Natural killer cell (primary cell): Measurements from ENCODE around the gene CCDC91. TPM values are rescaled to one million over a fixed set of nuclear protein-coding genes. Genes with fewer than 3 reads are reported as not detected.

Source experiments
- ATAC-seq, 3 donors: fragments of 150-1000 bp in 2 of 3; fragments of 200-7000 bp in 1 of 3; cut with Tn5 transposase; 1 replicate in 1 of 3; 2 replicates in 2 of 3; pipeline ENCODE4 v1.10.0; 2021; ENCODE audit warnings: mild to moderate bottlenecking in 2 of 3, moderate library complexity in 2 of 3
- DNase-seq, 2 donors: peaks; one replicate each; pipeline versions ENCODE4 v3.0.0 to v3.0.0-alpha.2; 2013 to 2021; ENCODE audit warnings: mixed read lengths in 1 of 2
- H3K27ac ChIP-seq: one replicate; pipeline ENCODE4 v1.5.1; 2013; ENCODE audit warnings: mild to moderate bottlenecking, low read length
- H3K27me3 ChIP-seq: one replicate; pipeline ENCODE4 v1.6.1; 2013; ENCODE audit warnings: low read length; ENCODE audit not compliant: control insufficient read depth, insufficient read depth
- H3K36me3 ChIP-seq: one replicate; pipeline ENCODE4 v1.6.1; 2013; ENCODE audit warnings: low read length; ENCODE audit not compliant: control insufficient read depth, insufficient read depth
- H3K4me1 ChIP-seq: one replicate; pipeline ENCODE4 v1.6.1; 2013; ENCODE audit warnings: low read length; ENCODE audit not compliant: control insufficient read depth, insufficient read depth
- H3K4me3 ChIP-seq: one replicate; pipeline ENCODE4 v1.5.1; 2013; ENCODE audit warnings: low read length
- H3K9me3 ChIP-seq: one replicate; pipeline ENCODE4 v1.6.1; 2013; ENCODE audit warnings: low read length; ENCODE audit not compliant: control insufficient read depth, insufficient read depth
- H3K27ac Mint-ChIP-seq, 2 donors: one replicate each; pipeline ENCODE4 v1.8.0; 2022; ENCODE audit warnings: mild to moderate bottlenecking in 2 of 2, mixed read lengths in 2 of 2, moderate library complexity in 1 of 2
- H3K27me3 Mint-ChIP-seq, 2 donors: one replicate each; pipeline ENCODE4 v1.8.0; 2022; ENCODE audit warnings: low read depth in 2 of 2, mixed read lengths in 2 of 2
- H3K36me3 Mint-ChIP-seq: one replicate; pipeline ENCODE4 v1.8.0; 2022; ENCODE audit warnings: mixed read lengths
- H3K4me1 Mint-ChIP-seq, 2 donors: one replicate each; pipeline ENCODE4 v1.8.0; 2022; ENCODE audit warnings: mixed read lengths in 2 of 2
- H3K4me3 Mint-ChIP-seq: one replicate; pipeline ENCODE4 v1.8.0; 2022; ENCODE audit warnings: mild to moderate bottlenecking, moderate library complexity, mixed read lengths
- H3K9me3 Mint-ChIP-seq, 2 donors: one replicate each; pipeline ENCODE4 v1.8.0; 2022; ENCODE audit warnings: mixed read lengths in 2 of 2
- WGBS: methylation state at CpG from one replicate; pipeline ENCODE4 v1.1.7; 2013; ENCODE audit warnings: missing lambda C conversion rate; ENCODE audit not compliant: insufficient coverage; 5-methylcytosine and 5-hydroxymethylcytosine counted together
- intact Hi-C: fragments of 100-400 bp; cut with micrococcal nuclease; formaldehyde crosslinking; loops from one replicate; pipeline ENCODE4 v1.14.2; 2022
- total RNA-seq, 4 donors: library from RNA; stranded (reverse); fragments of 120-200 nt in 1 of 4; gene quantifications; one replicate each; pipeline versions ENCODE4 v1.2.3 to v1.2.4, GENCODE V29; 2013 to 2022
- TF ChIP-seq, protein P1 (sequence below): fragments of 200-600 bp; IDR thresholded peaks from one replicate; pipeline ENCODE4 v1.8.0; 2022; ENCODE audit warnings: antibody characterized with exemption

Gene CCDC91
- total RNA-seq, 3 donors from 2014 or later (not counting 1 experiment from before 2014, with no cell fraction given): 48.8 to 65.8 (median 60.2) TPM

DNA sequence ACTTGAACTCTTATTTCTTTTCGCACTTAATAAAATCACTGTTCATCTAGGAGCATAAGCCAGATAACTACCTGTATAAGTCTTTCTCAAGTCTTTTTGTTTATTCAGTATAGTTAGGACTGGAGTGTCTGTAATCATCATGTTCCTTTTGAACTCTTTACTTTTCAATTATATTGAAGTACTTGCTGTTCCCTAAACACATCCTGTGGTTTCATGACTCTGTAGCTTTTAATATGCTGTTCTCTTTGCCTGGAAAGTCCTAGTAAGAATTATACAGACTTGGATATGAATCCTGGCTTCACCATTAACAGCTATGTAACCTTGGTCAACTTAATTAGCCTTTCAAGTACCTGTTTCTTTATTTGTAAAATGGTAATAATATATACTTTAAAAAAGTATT lies 88.2 kb downstream of the CCDC91 start:
- ATAC-seq (no peak), DNase-seq (no peak)
- Mint-ChIP-seq H3K4me3 (no peak overlapping the region), H3K36me3 (no peaks in the 10 kb centered on the region), H3K27ac (no peak overlapping the region), H3K27me3 (no peaks in the 10 kb centered on the region), H3K4me1 (peaks cover 6 to 11% of the 10 kb centered on the region in 2 donors), H3K9me3 (peaks cover 0 to 3% of the 10 kb centered on the region in 2 donors)
- Histone ChIP-seq H3K4me3 (no peak overlapping the region), H3K27ac (no peak overlapping the region), H3K27me3 (no peaks in the 10 kb centered on the region), H3K4me1 (no peaks in the 10 kb centered on the region), H3K9me3 (no peaks in the 10 kb centered on the region), H3K36me3 (no peaks in the 10 kb centered on the region)
- TF ChIP-seq, protein P1, sequence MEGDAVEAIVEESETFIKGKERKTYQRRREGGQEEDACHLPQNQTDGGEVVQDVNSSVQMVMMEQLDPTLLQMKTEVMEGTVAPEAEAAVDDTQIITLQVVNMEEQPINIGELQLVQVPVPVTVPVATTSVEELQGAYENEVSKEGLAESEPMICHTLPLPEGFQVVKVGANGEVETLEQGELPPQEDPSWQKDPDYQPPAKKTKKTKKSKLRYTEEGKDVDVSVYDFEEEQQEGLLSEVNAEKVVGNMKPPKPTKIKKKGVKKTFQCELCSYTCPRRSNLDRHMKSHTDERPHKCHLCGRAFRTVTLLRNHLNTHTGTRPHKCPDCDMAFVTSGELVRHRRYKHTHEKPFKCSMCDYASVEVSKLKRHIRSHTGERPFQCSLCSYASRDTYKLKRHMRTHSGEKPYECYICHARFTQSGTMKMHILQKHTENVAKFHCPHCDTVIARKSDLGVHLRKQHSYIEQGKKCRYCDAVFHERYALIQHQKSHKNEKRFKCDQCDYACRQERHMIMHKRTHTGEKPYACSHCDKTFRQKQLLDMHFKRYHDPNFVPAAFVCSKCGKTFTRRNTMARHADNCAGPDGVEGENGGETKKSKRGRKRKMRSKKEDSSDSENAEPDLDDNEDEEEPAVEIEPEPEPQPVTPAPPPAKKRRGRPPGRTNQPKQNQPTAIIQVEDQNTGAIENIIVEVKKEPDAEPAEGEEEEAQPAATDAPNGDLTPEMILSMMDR: no peak
- WGBS: no CpG with 5 or more reads among the region's 1 CpG
- intact Hi-C loops: no loop called here

DNA sequence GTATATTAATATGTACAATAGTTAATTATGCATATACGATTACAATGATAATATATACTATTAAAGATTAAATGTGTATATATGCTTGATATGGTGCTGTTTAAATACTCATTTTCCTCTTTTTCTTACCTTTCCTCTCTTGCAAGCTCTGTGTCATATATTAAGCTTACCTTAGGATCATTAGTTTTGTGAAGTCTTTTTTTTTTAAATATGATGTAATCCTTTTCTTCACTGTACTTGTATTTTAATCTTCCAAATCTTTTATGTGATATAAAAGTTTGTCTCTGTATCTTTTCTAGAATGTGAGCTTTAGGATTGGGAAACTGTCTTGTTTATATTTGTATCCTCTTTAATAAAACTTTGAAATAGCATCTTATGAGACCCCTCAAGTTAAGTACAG lies 88.7 kb downstream of the CCDC91 start:
- Mint-ChIP-seq H3K27me3 (no peaks in the 10 kb centered on the region), H3K36me3 (no peaks in the 10 kb centered on the region), H3K4me1 (peaks cover 6 to 14% of the 10 kb centered on the region in 2 donors), H3K9me3 (peaks cover 0 to 3% of the 10 kb centered on the region in 2 donors), H3K4me3 (no peak overlapping the region), H3K27ac (no peak overlapping the region)
- intact Hi-C loops: no loop called here
- H3K4me3 ChIP-seq: no peak overlapping the region
- DNase-seq: no peak
- no peak overlapping the region for H3K27ac ChIP-seq
- no peak for ATAC-seq
- H3K36me3 ChIP-seq: no peaks in the 10 kb centered on the region
- H3K27me3 ChIP-seq: no peaks in the 10 kb centered on the region
- H3K4me1 ChIP-seq: no peaks in the 10 kb centered on the region
- no peaks in the 10 kb centered on the region for H3K9me3 ChIP-seq
- TF ChIP-seq, protein P1: no peak
- WGBS: no CpG with 5 or more reads among the region's 1 CpG

DNA sequence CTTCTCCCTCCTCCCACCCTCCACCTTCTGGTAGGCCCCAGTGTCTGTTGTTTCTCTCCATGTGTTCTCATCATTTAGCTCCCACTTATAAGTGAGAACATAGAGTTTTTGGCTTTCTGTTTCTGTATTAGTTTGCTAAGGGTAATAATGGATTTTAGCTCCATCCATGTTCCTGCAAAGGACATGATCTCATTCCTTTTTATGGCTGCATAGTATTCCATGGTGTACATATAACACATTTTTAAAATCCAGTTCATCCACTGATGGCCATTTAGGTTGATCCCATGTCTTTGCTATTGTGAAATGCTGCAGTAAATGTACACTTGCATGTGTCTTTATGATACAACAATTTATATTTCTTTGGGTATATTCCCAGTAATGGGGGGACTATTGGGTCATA lies 96.1 kb downstream of the CCDC91 start:
- intact Hi-C loops: no loop called here
- Mint-ChIP-seq H3K4me3 (no peak overlapping the region), H3K4me1 (peaks cover 27 to 29% of the 10 kb centered on the region in 2 donors), H3K27me3 (no peaks in the 10 kb centered on the region), H3K36me3 (peaks cover 24% of the 10 kb centered on the region), H3K9me3 (peaks cover 8 to 14% of the 10 kb centered on the region in 2 donors), H3K27ac (no peak overlapping the region)
- no peaks in the 10 kb centered on the region for H3K27me3 ChIP-seq
- H3K4me3 ChIP-seq: no peak overlapping the region
- no peaks in the 10 kb centered on the region for H3K4me1 ChIP-seq
- H3K27ac ChIP-seq: no peak overlapping the region
- ATAC-seq (no peak), DNase-seq (no peak)
- H3K9me3 ChIP-seq: peaks cover 10% of the 10 kb centered on the region
- no peaks in the 10 kb centered on the region for H3K36me3 ChIP-seq
- TF ChIP-seq, protein P1: no peak

DNA sequence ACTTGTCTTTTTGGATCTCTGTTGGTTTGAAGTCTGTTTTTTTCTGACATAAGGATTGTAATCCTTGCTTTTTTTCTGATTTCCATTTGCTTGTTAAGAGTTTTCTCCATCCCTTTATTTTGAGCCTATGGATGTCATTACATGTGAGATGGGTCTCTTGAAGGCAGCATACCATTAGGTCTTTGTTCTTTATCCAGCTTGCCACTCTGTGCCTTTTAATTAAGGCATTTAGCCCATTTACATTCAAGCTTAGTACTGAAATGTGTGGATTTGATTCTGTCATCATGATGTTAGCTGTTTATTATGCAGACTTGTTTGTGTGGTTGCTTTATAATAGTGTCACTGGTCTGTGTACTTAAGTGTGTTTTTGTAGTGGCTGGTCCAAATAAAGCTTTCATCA lies 100.0 kb downstream of the CCDC91 start:
- H3K36me3 ChIP-seq: no peaks in the 10 kb centered on the region
- H3K4me3 Mint-ChIP-seq: no peak overlapping the region
- no peaks in the 10 kb centered on the region for H3K27me3 Mint-ChIP-seq
- H3K4me1 Mint-ChIP-seq: peaks cover 34 to 42% of the 10 kb centered on the region in 2 donors
- intact Hi-C loops: no loop called here
- peak in 1 of 2 donors; percentile 9 for DNase-seq
- H3K9me3 Mint-ChIP-seq: peaks cover 8 to 11% of the 10 kb centered on the region in 2 donors
- H3K9me3 ChIP-seq: peaks cover 11% of the 10 kb centered on the region
- H3K4me3 ChIP-seq: no peak overlapping the region
- H3K4me1 ChIP-seq: no peaks in the 10 kb centered on the region
- no peaks in the 10 kb centered on the region for H3K27me3 ChIP-seq
- peaks cover 30% of the 10 kb centered on the region for H3K36me3 Mint-ChIP-seq
- TF ChIP-seq, protein P1: no peak
- H3K27ac ChIP-seq: no peak overlapping the region
- ATAC-seq: no peak
- no peak overlapping the region for H3K27ac Mint-ChIP-seq
